Kidney glomerular epithelial cell (primary cell): Measurements from ENCODE around the gene NBAS.
"Not testable (repeated sequence)": the region's sequence is repeated elsewhere in the genome, so short reads cannot be mapped to it uniquely, and the experiment has no call there.

Source experiments
- DNase-seq: peaks from one replicate; lab custom pipeline; 2025; lab: John Stamatoyannopoulos, UW

Gene NBAS

DNA sequence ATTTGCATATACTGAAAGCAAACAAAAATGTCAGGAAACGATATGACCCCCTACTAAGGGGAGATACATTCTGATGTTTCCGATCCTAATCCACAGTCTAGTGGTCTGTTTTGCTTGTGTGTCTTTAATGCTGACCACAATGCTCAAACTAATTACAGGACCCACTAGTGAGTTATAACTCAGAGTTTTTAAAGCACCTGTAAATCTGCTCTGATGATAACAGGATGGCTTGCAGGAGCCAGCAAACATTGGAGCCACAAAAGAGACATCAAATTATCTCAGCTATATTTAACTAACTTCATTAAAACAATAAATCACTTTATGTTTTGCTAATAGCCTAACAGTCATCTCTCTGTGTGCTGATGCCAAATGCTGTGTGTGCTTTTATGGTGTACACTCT lies 300.3 kb downstream of the NBAS start:
- no peak for DNase-seq

DNA sequence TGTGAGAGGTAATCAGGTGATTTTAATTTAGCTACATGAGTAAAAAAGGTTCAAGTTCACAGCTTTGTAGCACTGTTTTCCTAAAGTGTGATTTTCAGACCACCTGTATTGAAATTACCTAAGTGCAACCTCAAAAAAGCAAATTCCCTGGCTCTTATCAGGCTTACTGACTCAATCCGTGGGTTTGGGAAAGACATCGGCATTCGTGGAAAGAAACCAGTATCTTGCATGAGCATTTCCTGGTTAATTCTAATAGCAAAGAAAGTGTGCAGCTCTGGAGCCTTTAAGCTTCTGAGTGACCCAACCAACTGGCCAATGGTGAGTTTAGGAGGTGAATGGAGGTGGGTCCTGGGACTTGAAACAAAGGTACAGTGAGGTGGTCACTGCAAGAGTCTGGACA lies 300.9 kb downstream of the NBAS start:
- DNase-seq: no peak

DNA sequence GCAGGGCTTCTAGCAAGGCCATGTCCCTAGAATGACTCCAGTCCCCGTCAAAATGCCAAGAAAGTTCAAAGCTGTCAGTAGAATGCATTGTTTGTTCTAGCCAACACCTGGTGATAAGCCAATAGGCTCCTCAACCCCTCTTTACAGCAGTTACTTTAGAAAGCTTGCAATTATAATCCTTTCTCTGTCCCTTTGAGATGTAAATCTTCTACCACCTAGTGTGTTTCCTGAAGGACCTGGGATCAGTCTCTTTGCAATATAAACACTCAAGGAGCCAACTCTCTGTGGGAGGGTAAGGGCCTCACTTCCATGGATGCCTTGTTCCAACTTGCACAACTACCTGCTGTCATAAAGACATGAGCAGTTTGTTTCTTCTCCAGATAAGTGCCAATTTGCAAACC lies 301.8 kb downstream of the NBAS start:
- DNase-seq: no peak

GRCh38 chr2:15258385-15258784 lies 302.7 kb downstream of the NBAS start:
- not testable (repeated sequence) for DNase-seq

DNA sequence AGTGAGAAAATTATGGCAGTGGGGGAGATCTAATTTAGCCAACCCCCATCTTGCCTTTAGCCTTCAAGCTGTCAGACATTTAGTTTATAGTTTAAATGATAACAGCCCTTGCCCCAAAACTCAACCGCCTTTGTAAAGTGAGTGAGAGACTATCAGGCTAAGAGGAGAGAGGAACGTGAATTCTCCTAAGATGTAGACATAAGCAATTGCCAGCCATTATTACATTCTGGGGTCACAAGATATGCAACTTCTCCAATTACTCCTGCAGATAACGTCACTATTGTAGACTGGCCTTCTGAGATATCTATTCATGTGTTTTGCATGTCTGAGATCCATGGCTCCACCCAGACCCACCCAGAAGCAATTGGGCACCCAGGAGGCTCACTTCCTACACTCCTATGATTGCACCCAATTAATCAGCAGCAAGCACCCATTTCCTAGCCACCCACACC lies 307.3 kb downstream of the NBAS start:
- DNase-seq: no peak

DNA sequence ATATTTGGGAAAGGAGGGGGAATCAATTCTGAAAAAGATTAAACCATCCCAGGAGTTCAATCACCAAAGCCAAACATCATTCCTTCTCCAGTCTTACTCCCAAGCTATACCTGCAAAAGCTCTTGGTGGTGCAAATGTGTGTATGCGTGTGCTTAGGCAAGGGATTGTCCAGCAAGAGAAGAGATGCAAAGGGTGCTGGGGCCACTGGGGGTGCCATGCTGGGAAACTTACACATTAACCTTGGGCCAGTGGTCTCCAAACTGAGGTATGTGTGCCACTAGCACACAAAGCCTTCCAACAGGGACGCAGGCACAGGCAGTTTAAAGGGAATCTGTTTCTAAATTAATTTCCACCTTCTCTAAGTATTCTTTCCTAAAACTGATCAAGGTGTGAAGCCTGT lies 307.9 kb downstream of the NBAS start:
- no peak for DNase-seq

GRCh38 chr2:15251753-15252152 lies 309.4 kb downstream of the NBAS start:
- no peak for DNase-seq

GRCh38 chr2:15250946-15251345 lies 310.2 kb downstream of the NBAS start:
- not testable (repeated sequence) for DNase-seq

GRCh38 chr2:15246870-15247269 lies 314.3 kb downstream of the NBAS start:
- DNase-seq: no peak

- DNase-seq: peak; percentile 21
Measured at GRCh38 chr2:15243762-15244161, 317.4 kb downstream of the NBAS start.

DNA sequence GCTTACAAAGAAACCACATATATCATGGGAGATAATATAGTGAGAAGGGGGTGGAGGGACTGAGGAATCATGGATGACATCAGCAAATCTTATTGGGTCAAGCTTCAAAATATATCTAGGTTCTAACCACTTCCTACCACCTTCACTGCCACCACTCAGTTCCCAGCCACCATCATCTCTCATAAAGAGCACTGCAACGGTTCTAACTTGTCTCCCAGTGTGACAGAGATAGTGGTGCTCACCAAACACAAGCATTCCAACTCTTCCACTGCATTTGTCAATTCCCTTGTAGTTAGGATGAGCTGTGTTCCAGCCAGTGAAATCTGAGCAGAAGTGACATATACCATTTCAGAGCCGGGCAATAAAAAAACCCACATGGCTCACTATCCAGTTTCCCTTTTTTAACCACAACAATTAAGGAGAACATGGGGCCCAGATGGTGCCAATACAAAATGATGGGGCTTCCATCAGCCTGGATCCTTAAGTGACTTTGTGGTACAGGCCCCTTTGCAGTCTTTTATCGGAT lies 318.1 kb downstream of the NBAS start:
- DNase-seq: no peak

DNA sequence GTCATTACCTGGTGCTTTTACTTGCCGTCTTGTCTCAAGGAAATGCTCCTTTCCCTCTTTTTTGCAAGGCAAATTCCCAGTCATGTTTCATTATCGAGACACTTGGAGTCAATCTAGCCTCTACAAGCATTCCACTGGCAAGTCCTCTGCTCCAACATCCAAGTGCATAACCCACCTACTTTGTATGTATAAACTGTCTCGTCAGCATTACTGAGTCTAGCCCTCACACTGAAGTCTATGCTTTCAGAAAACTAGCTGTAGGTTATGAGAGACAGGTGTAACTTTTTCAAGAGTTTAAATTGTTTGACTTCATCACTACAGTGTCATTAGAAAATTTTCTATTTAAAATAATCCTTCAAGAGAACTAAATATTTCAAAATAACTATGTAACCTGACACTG lies 319.2 kb downstream of the NBAS start:
- DNase-seq: no peak

GRCh38 chr2:15241201-15241600 lies 319.9 kb downstream of the NBAS start:
- no peak for DNase-seq

GRCh38 chr2:15238028-15238427 lies 323.1 kb downstream of the NBAS start:
- no peak for DNase-seq

DNA sequence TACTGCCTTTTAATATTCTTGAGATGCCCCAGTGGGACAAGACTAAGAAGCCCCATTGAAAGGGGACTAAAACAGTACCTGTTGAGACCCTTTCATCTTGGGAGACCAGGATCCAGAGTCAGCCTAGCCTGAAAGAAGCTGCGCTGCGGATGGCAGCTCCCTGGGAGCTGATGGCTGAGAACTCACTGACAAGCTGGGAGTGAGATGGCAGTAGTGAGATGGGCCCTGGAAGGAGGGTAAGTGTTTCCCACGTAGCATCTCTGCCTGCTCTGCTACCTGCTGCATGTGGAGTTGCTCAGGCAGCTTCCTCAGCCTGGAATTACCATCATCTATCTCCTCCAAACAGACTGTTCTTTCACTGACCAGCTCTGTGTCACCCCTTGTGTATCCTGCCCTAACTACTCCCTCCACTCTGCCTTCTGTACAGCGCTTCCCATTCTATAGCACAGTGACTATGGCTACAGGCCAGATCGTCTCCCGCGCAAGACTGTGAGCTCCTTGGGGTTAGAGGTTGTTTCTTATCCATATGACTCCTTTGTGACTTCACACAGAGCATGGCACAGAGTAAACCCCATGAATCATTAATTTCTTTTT lies 330.4 kb downstream of the NBAS start:
- no peak for DNase-seq

- DNase-seq: no peak
Measured at GRCh38 chr2:15226661-15227060, 334.5 kb downstream of the NBAS start.

- DNase-seq: no peak
Measured at GRCh38 chr2:15225131-15225530, 336.0 kb downstream of the NBAS start.

GRCh38 chr2:15224641-15225040 lies 336.5 kb downstream of the NBAS start:
- no peak for DNase-seq

GRCh38 chr2:15223887-15224286 lies 337.2 kb downstream of the NBAS start:
- peak; percentile 54 for DNase-seq

DNA sequence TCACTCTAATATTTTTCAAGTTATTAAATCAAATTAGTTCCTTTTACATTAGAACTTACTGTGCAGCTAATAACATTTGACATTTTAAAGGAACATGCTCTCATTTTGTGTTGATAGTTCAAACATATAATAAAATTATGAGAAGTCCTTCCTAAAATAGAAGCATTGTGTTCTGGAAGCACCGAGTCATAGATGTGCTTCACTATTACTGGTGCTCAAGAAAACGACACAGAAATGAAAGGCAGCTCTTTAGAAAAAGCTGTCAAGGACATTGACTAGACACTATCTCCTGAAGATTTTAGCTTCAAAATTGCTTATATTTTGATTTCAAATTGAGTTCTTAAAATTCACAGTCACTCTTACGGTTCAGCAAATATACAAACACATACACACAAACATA lies 338.3 kb downstream of the NBAS start:
- no peak for DNase-seq

- DNase-seq: no peak
Measured at GRCh38 chr2:15220603-15221002, 340.5 kb downstream of the NBAS start.

- no peak for DNase-seq
Measured at GRCh38 chr2:15218423-15219086, 342.6 kb downstream of the NBAS start.

GRCh38 chr2:15212249-15212648 lies 348.9 kb downstream of the NBAS start:
- DNase-seq: no peak

GRCh38 chr2:15210542-15210941 lies 350.6 kb downstream of the NBAS start:
- not testable (repeated sequence) for DNase-seq
